ENCODE results near the gene DRAXIN.

GRCh38 chr1:11766429-11766776, 74.9 kb downstream of the DRAXIN start:
- no peak for TF ChIP-seq ZBTB33 (IDR thresholded peaks at IDR 0.05; ENCODE audit: borderline replicate concordance, low read depth)
- no peak for TF ChIP-seq CTCF (IDR thresholded peaks at IDR 0.05)
- TF ChIP-seq JUND (IDR thresholded peaks at IDR 0.05): no peak
- TF ChIP-seq REST (IDR thresholded peaks at IDR 0.05; ENCODE audit: low read depth, low read length): no peak

All from SK-N-SH (cell line).